Stimulated activated CD4-positive, alpha-beta T cell treated with anti-CD3 and anti-CD28 coated beads, TNF-alpha, amount 100 ng/mL, for 4 hours (primary cell): ENCODE results near the gene PGR.
"Not testable (repeated sequence)": the region's sequence is repeated elsewhere in the genome, so short reads cannot be mapped to it uniquely, and the experiment has no call there.

Source experiments
- DNase-seq, 3 experiments: peaks; one replicate each; pipeline ENCODE4 v3.0.0-alpha.2; 2020; ENCODE audit warnings: low read depth in 3 of 3

The PGR gene

DNA sequence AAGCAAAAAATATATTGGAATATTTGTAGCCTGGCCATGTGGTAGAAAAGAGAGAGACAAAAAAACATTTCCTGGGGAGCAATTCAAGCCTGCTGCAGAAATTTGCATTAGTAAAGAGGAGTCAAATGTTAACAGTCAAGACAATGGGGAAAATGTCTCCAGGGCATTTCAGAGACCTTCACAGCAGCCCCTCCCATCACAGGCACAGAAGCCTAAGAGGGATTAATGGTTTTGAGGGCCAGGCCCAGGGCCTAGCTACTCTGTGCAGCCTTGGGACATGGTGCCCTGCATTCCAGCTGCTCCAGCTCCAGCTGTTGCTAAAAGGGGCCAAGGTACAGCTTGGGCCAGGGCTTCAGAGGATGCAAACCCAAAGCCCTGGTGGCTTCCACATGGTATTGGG, 46.8 kb downstream of the PGR start:
- no peak for DNase-seq

- DNase-seq = no peak
Observed at GRCh38 chr11:101063706-101064105, 65.9 kb downstream of the PGR start.

DNA sequence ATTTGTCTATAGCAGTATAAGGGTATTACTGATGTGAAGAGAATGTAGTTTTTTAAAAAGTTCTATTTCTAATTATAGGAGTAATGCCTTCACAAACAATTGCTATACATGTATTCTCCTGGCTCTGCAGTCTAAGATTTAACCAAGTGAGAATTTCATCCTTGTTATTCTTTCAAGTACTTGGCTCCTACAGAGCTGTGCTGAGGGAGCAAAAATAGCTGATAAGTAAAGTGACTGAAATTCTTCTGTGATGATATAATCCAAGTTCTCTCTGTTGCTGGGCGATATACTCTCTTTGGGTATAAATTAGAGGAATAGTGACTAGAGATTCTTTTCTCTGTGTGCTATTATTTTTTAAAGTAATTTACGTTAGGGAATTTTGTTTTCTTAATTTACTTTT, 68.0 kb downstream of the PGR start:
- DNase-seq = no peak

DNA sequence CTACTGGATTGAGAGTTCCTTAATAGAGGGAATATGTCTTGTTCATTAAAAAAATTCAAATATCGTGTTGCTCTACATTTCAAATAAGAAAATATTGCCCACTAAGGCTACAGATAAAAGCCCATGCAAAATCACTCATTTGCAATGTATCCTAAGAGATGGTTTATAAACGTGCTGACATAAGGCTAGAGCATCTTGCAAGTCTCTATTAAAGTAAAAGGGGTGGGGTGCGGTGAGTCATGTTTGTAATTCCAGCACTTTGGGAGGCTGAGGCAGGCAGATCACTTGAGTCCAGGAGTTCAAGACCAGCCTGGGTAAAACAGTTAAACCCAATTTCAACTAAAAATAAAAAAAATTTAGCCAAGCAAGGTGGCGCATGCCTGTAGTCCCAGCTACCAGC, 70.3 kb downstream of the PGR start:
- no peak for DNase-seq

DNA sequence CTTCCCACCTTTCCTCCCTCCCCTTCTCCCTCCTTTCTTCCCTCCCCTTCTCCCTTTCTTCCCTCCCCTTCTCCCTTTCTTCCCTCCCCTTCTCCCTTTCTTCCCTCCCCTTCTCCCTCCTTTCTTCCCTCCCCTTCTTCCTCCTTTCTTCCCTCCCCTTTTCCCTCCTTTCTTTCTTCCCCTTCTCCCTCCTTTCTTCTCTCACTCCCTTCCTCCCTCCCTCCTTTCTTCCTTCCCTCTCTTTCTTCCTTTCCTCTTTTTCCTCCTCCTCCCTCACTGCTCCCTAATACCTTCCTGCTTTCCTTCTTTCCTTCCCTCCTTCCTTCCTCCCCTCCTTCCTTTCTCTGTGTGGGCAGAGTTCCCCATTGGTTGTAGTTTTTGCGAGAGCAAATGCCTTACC, 76.1 kb downstream of the PGR start:
- DNase-seq = no peak

- DNase-seq = no peak
Observed at GRCh38 chr11:101051677-101052076, 77.9 kb downstream of the PGR start.

DNA sequence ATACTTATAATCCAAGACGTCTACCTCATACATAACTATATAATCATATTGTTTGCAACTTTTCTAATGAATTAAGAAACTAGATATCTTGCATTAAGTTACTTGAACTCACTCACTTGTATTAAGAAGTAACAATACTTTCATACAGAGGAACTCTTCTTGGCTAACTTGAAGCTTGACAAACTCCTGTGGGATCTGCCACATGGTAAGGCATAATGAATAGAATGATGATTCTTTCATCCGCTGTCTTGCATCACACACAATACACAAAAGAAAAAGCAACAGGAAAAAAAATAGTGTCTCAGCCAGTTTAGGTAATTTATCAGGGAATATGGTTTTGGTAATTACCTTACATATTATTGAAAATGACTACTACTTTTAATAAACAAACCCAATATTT, 79.8 kb downstream of the PGR start:
- DNase-seq = no peak

GRCh38 chr11:101049123-101049522, 80.5 kb downstream of the PGR start:
- DNase-seq = no peak

GRCh38 chr11:101048479-101048878, 81.1 kb downstream of the PGR start:
- DNase-seq = no peak

DNA sequence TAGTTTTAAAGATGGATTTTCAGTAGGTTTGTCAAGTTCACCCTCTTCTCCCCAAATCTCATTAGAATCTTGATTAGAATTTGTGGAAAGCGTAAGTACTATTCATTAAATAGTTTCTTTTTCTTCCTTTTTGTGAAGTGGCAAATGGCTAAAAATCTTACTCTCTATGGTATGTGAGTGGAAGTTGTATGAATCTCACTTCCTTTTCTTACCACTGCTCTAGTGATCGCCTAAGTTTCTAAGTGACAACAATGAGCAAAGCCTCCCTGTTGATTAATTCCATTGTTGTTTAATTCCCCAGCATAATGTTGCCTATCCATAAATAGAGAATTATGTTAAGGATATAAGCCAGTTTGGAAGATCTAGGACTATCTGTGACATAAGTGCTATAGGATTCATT, 82.7 kb downstream of the PGR start:
- DNase-seq = no peak

DNA sequence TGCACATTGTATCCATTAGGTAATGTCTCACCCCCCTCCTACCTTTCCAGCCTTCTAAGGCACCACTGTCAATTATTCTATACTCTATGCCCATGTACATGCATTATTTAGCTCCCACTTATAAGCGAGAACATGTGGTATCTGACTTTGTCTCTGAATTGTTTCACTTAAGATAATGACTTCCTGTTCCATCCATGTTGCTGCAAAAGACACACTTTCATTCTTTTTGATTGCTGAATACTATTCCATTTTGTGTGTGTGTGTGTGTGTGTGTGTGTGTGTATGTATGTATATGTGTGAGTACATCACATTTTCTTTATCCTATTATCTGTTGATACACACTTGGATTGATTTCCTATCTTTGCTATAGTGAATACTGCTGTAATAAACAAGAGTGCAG, 84.2 kb downstream of the PGR start:
- DNase-seq = no peak

DNA sequence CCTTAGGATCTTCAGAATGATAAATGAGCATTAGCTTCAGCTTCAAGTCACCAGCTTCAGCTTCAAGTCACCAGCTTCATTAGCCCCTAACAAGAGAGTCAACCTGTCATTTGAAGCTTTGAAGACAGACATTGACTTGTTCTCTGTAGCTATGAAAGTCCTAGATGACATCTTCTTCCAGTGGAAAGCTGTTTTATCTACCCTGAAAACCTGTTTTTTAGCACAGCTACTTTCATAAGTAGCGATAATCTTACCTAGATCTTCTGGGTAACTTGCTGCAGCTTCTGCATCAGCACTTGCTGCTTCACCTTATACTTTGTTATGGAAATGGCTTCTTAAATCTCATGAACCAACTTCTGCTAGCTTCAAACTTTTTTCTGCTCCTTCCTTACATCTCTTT, 85.7 kb downstream of the PGR start:
- DNase-seq = no peak

- DNase-seq = no peak
Observed at GRCh38 chr11:101035872-101036271, 93.7 kb downstream of the PGR start.

DNA sequence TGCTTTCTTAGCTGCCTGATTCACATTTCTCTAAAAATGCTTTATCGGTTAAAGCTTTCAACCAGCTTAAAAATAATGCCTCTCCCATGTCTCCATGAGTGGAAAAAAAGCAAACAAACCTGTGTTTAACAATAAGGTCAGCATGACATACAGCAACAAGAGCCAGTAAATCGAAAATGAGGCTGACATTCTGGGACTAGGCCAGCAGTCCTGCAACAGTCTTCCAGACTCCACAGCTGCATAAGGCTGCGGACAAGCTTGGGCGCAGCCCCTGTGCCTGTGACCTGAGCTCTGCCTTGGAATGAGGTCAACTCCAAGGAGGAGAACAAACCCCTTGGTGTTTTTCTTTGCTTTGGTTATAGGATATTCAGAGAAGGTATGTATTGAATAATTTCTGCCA, 95.5 kb downstream of the PGR start:
- no peak for DNase-seq

GRCh38 chr11:101032991-101033390, 96.6 kb downstream of the PGR start:
- no peak for DNase-seq

DNA sequence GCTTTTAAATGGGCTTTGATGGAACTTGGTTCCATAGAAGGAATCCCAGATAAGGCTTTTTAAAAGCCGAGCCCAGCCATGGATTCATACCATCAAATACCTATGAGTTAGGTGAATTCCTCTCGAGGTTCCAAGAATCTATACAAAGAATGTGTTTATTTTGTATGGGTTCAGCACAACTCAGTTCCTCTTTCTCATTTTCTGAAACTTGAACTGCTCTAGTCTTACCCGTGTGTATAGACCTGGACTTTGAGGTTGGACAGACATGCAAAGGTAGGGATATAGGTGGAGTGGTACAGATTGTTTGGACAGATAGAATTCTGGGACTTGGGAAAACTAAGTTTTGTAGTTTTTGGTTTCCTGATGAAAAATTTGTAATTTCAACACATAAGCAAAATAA, 97.9 kb downstream of the PGR start:
- no peak for DNase-seq

- DNase-seq = no peak
Observed at GRCh38 chr11:101030692-101031091, 98.9 kb downstream of the PGR start.

DNA sequence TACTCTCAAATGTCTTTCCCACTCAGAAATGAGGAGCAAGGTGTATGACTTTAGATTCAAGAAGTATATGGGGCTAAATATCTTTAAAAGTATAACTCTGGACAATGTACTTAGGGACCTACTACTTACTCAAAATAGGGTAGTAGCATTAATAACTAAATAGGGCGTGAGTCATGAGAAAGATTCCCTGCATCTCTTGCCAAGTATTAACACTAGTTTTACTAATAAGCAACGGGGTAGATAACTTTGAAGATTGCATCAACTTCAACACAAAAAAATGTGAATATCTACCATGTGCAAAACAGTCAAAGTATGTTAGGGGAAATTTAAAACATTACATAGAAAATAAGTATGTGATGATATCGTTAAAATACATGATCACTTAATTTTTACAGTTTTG, 99.6 kb downstream of the PGR start:
- no peak for DNase-seq

GRCh38 chr11:101028644-101029043, 101.0 kb downstream of the PGR start:
- no peak for DNase-seq

GRCh38 chr11:101022256-101022655, 107.4 kb downstream of the PGR start:
- no peak for DNase-seq

DNA sequence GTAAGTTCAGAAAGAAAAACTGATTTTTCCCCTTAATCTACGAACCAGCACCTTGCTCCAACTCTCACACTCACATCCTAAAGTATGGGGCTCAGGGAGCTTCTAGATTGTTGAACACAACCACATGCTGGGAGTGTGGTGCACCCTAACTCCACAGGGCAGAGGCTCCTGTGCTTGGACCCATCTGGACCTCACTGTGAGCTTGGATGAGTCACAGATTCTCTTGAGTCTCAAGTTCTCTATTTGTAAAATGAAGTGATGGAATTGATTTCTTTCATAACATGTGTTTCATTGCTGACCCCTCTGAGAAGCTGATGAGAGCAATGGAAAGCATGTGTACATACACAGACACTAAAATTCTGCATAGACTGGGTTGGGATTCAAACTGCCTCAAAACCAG, 109.7 kb downstream of the PGR start:
- no peak for DNase-seq

- DNase-seq = no peak
Observed at GRCh38 chr11:101014600-101015285, 114.9 kb downstream of the PGR start.

DNA sequence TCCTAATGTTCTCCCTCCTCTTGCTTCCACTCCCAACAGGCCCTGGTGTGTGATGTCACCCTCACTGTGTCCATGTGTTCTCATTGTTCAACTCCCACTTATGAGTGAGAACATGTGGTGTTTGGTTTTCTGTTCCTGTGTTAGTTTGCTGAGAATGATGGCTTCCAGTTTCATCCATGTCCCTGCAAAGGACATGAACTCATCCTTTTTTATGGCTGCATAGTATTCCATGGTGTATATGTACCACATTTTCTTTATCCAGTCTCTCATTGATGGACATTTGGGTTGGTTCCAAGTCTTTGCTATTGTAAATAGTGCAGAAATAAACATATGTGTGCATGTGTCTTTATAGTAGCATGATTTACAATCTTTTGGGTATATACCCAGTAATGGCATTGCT, 115.9 kb downstream of the PGR start:
- DNase-seq = not testable (repeated sequence)

DNA sequence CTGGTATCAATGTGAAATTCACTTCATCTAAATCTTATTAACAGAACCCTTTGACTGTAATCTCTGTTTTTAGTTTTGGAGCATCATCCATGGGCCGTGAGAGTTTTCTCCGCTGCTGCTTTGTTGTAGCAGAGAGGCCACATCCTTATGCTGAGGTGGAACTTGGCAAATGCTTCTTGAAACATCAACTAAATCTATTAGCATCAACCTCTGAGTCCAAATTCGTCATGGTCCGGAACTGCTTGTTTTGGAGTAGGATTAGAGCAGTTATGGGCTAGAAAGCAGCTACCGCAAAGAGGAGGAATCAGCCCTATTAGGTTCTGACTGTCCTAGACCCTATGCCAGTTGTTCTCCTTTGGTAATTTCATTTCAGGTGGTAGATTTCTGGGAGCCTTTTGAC, 117.7 kb downstream of the PGR start:
- DNase-seq = no peak
